ENCODE results near the gene ZNF71.

DNA sequence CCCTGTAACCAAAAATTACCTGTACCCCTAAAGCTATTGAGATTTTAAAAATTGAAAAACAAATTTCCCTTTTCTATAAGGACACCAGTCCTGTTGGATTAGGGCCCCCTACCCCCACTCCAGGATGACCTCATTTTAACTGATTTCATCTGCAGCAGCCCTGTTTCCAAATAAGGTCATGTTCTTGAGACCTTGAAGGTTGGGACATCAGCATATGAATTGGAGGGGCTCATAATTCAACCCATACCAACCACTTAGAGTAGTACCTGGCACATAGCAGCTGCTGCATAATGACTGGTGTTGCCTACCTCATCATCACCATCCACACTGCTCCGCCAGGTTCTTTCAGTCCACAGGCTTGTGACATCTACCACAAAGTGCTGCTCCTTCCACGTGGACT lies 17.6 kb downstream of the ZNF71 start:
- TF ChIP-seq, protein P1, sequence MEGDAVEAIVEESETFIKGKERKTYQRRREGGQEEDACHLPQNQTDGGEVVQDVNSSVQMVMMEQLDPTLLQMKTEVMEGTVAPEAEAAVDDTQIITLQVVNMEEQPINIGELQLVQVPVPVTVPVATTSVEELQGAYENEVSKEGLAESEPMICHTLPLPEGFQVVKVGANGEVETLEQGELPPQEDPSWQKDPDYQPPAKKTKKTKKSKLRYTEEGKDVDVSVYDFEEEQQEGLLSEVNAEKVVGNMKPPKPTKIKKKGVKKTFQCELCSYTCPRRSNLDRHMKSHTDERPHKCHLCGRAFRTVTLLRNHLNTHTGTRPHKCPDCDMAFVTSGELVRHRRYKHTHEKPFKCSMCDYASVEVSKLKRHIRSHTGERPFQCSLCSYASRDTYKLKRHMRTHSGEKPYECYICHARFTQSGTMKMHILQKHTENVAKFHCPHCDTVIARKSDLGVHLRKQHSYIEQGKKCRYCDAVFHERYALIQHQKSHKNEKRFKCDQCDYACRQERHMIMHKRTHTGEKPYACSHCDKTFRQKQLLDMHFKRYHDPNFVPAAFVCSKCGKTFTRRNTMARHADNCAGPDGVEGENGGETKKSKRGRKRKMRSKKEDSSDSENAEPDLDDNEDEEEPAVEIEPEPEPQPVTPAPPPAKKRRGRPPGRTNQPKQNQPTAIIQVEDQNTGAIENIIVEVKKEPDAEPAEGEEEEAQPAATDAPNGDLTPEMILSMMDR (IDR thresholded peaks at IDR 0.05; ENCODE audit: low read depth, low read length): no peak
- TF ChIP-seq EZH2phosphoT487 (IDR thresholded peaks at IDR 0.05; ENCODE audit: low read depth): no peak
